Ramos (cell line): ENCODE results near the gene DYSF.
"Not testable (repeated sequence)": the region's sequence is repeated elsewhere in the genome, so short reads cannot be mapped to it uniquely, and the experiment has no call there.

Source experiments
- in situ Hi-C: fragments of 300-500 bp; cut with MboI; formaldehyde crosslinking; loops from one replicate; pipeline ENCODE4 v1.14.3; 2022; ENCODE audit warnings: low sequenced_read_pairs; ENCODE audit not compliant: unreplicated experiment

The DYSF gene

GRCh38 chr2:71469403-71470398 lies 16.3 kb downstream of the DYSF start:
- in situ Hi-C loops = no loop called here

GRCh38 chr2:71471276-71471675 lies 17.9 kb downstream of the DYSF start:
- in situ Hi-C loops = no loop called here

DNA sequence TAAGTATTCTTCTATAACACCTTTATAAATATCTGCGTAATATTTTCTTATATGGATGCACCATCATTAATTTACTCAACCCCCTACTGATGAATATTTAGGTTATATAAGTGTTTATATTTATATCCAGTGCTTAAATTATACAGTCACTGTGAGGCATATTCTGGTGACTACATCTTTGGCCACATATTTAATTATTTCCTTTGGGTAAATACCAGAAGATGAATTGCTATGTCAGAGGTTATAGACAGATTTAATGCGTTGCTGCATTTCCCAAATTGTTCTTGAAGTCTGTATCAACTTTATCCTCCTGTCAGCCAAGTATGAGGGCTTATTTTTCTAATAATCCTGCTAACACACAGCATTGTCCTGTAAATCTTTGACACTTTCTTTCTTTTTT lies 18.7 kb downstream of the DYSF start:
- in situ Hi-C loops = no loop called here

GRCh38 chr2:71473346-71474031 lies 20.1 kb downstream of the DYSF start:
- in situ Hi-C loops = no loop called here

GRCh38 chr2:71474116-71474743 lies 20.9 kb downstream of the DYSF start:
- in situ Hi-C loops = no loop called here

GRCh38 chr2:71474744-71475397 lies 21.5 kb downstream of the DYSF start:
- in situ Hi-C loops = no loop called here

- in situ Hi-C loops = no loop called here
Observed at GRCh38 chr2:71476495-71476894, 23.1 kb downstream of the DYSF start.

DNA sequence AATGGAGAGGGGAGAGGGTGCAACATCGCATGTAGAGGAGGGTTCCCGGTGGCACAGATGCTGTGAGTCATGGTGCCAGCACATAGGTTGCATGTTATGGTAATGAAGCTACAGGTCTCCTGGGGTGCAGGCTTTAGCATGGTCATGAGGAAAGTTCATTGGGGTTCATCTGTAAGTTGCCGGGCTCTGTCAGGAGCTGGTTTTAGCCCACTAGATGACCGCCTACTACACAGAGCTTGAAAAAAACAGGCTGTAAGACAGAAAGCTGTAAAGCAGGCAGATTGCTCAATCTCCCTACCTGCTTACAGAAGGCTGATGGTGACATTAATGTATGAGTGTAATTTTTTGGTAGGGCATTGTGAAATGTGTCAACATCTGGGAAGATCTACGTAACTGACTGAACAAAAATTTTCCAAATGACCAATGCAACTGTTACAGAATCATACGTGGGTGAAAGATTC lies 23.9 kb downstream of the DYSF start:
- in situ Hi-C loops = no loop called here

- in situ Hi-C loops = no loop called here
Observed at GRCh38 chr2:71478806-71479205, 25.4 kb downstream of the DYSF start.

DNA sequence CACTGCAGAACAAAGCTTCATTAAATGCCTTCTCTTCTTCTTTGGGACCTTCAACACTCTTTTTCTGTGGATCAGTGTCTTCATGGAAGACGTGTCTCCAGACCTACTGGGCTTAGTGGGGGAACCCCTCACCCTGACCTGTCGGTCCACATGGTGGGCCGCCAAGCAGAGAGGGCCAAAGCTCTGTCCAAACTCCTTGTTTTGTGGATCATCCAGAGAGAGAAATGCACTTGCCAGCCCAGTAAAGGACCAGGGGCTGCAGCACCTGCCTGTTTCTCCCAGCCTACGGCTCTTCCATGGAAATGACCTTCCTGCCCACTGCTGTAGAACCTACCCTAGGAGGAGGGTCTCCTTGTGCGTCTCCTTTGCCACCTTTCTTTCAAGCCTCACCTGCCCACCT lies 25.9 kb downstream of the DYSF start:
- in situ Hi-C loops = no loop called here

DNA sequence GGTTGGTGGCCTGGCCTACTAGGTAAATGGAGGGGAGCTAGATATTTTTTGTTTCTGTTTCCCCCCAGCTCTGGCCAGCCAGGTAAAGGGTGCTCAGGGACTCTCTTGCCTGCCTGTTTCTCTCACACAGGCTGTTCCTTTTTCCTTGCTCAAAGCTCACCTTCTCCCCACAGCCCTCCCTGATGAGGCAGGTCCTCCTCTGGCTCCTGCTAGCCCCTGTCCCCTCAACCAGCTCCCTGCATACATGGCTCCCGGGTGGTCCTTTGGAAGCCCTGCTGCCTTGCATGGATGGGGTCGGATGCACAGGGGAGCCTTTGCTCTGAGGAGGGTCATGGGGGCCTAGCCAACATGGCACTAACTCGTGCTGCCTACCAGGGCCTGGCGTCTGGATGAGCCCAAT lies 27.8 kb downstream of the DYSF start:
- in situ Hi-C loops = no loop called here

- in situ Hi-C loops = no loop called here
Observed at GRCh38 chr2:71482055-71482454, 28.7 kb downstream of the DYSF start.

GRCh38 chr2:71483246-71483645 lies 29.9 kb downstream of the DYSF start:
- in situ Hi-C loops = no loop called here

DNA sequence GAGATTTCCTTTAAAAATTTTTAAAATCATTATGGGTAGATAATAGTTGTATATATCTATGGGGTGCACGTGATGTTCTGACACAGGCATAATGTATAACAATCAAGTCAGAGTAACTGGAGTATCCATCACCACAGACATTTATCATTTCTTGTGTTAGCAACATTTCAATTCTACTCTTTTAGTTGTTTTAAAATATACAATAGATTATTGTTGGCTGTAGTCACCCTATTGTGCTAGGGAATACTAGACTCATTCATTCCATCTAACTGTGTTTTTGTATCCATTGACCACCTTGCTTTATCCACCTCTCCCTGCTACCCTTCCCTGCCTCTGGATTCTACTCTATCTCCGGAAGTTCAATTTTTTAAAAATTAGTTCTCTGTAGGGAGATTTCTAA lies 31.0 kb downstream of the DYSF start:
- in situ Hi-C loops = no loop called here

DNA sequence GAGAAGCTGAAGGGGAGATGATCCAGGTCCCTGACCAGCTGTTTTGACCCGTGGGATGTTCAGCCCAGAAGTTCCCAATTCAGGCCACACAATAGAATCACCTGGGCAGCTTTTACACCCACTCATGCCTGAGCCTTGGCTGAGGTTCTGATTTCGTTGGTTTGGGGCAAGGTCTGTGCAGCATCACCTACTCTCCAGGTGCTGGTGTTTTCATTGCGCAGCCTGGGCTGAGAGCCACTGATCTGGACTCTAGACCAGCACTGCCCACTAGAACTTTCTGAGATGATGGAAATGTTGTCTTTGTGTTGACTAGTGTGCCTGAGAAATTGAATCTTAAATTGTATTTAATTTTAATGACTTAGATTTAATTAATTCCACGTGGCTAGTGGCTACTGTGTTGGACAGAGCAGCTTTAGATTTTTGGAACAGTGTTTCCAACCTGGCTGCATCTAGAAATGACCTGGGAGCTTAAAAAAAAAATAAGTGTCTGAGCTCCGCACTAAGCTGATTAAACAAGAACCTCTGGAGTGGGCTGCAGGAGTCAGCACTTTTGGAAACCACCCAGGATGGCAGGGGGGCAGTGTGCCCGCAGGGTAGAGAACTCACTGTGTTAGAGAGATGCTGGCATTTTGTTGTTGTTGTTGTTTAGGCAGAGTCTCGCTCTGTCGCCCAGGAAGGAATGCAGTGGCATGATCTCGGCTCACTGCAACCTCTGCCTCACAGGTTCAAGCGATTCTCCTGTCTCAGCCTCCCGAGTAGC lies 33.7 kb downstream of the DYSF start:
- in situ Hi-C loops = no loop called here

GRCh38 chr2:71491551-71491950 lies 38.2 kb downstream of the DYSF start:
- in situ Hi-C loops = not testable (repeated sequence)

DNA sequence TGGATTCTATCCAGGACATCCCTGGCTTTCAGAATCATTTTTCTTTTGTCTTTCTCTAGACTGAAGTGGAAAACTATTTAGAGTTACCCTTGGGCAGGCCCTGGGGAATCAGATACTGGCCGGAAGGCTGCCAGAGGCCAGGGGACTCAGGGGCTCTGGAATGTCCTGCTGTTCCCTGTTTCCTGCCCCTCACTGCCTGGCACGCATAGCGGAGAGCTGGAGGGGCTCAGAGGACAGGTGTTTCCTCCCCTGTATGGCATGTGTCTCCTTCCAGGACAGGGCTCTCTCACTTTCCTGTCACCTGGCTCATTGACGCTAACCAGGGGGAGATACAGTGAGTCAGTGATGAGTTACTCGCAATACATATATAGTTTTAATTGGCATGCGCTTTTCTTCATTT lies 38.8 kb downstream of the DYSF start:
- in situ Hi-C loops = no loop called here

DNA sequence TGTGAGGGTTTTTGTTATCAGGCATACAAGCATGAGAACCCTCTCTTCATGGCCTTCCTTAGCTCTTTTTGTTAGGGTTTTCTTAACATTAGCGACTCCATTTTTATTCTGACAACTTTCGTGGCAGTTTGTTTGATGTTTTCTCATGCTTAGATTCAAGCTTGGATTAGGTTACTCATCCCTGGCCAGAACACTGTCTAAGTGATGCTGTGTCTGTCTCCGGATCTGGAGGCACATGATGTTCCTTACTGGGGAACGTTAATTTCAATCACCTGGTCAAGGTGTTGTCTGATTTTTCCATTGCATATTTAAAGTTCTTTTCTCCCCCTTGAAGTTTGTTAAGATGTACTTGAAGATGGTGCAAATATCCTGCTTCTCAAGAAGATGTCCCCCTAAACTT lies 40.7 kb downstream of the DYSF start:
- in situ Hi-C loops = no loop called here

DNA sequence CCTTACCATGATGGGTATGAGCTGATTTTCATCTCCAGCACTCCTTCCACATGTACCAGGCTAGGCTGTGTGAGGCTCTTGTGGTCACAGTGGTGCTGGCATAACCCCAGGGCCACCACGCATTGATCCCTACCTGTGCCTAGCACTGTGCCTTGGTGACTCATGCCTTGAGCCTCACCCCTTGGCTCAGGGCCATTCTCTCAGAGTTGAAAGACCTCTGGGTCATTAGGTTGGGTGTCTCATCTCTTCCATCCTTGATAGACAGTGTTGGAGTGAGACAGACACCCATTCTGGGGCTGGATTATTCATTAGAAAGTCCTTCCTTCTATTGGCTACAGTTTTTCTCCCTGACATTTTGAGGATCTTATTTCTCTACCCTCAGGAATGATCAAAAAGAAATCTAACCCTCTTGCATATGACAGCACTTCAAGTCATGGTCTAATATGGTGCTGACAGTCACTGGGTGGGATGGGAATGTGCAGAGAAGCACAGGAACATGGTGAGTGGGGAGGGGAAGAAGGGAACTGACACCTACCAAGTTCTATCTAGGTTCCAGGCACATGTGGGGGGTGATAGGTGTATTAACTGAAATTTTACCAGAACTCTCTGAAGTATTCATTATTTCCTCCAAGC lies 41.3 kb downstream of the DYSF start:
- in situ Hi-C loops = no loop called here
